NAMALWA (cell line): ENCODE data around the gene APOL2.
"Not testable (repeated sequence)": the region's sequence is repeated elsewhere in the genome, so short reads cannot be mapped to it uniquely, and the experiment has no call there.

Source experiments
- DNase-seq: peaks from one replicate; pipeline ENCODE4 v3.0.0-alpha.2; 2015; ENCODE audit warnings: low spot score

The APOL2 gene

GRCh38 chr22:36263216-36263673 lies 23.9 kb upstream of the APOL2 start:
- not testable (repeated sequence) for DNase-seq

GRCh38 chr22:36262307-36262706 lies 23.0 kb upstream of the APOL2 start:
- not testable (repeated sequence) for DNase-seq

GRCh38 chr22:36261675-36262074 lies 22.3 kb upstream of the APOL2 start:
- not testable (repeated sequence) for DNase-seq

GRCh38 chr22:36259615-36260300 lies 20.4 kb upstream of the APOL2 start:
- no peak for DNase-seq

GRCh38 chr22:36258701-36259614 lies 19.6 kb upstream of the APOL2 start:
- DNase-seq, result peak; percentile 15

- DNase-seq, result no peak
Observed at GRCh38 chr22:36257948-36258670, 18.8 kb upstream of the APOL2 start.

GRCh38 chr22:36257308-36257707 lies 18.0 kb upstream of the APOL2 start:
- DNase-seq, result no peak

GRCh38 chr22:36256478-36256877 lies 17.2 kb upstream of the APOL2 start:
- no peak for DNase-seq

GRCh38 chr22:36255572-36255971 lies 16.2 kb upstream of the APOL2 start:
- DNase-seq, result not testable (repeated sequence)

- DNase-seq, result no peak
Observed at GRCh38 chr22:36253523-36254490, 14.5 kb upstream of the APOL2 start.

GRCh38 chr22:36252754-36253522 lies 13.6 kb upstream of the APOL2 start, which contains the start of gene APOL1:
Gene APOL1, plus strand, starts transcription at chr22:36253133. Its CDS starts 1,823 bp downstream, at chr22:36254956.
- DNase-seq, result peak; percentile 18

GRCh38 chr22:36251979-36252608 lies 12.8 kb upstream of the APOL2 start:
- DNase-seq, result not testable (repeated sequence)

- DNase-seq, result not testable (repeated sequence)
Observed at GRCh38 chr22:36250292-36250960, 11.1 kb upstream of the APOL2 start.

GRCh38 chr22:36249160-36249559 lies 9.8 kb upstream of the APOL2 start:
- DNase-seq, result no peak

GRCh38 chr22:36247955-36248354 lies 8.6 kb upstream of the APOL2 start:
- no peak for DNase-seq

- DNase-seq, result no peak
Observed at GRCh38 chr22:36246718-36247117, 7.4 kb upstream of the APOL2 start.

GRCh38 chr22:36245805-36246356 lies 6.6 kb upstream of the APOL2 start:
- no peak for DNase-seq

GRCh38 chr22:36244522-36245391 lies 5.4 kb upstream of the APOL2 start:
- DNase-seq, result no peak
